Placental epithelial cell (primary cell): ENCODE results near the gene BLOC1S2. TPM values are rescaled to one million over a fixed set of nuclear protein-coding genes. Genes with fewer than 3 reads are reported as not detected.

ENCODE experiments used
- small RNA-seq: library from RNA; depleted of rRNA; stranded (forward); fragments of <200 nt; gene quantifications from one replicate; pipeline ENCODE3, GENCODE V24; 2012
- total RNA-seq: library from RNA; depleted of rRNA; stranded (reverse); fragments of >200 nt; gene quantifications from 2 replicates; pipeline ENCODE4 v1.2.3, GENCODE V29; 2012

The BLOC1S2 gene
- 32.2 and 52.2 TPM in 2 replicates for total RNA-seq

DNA sequence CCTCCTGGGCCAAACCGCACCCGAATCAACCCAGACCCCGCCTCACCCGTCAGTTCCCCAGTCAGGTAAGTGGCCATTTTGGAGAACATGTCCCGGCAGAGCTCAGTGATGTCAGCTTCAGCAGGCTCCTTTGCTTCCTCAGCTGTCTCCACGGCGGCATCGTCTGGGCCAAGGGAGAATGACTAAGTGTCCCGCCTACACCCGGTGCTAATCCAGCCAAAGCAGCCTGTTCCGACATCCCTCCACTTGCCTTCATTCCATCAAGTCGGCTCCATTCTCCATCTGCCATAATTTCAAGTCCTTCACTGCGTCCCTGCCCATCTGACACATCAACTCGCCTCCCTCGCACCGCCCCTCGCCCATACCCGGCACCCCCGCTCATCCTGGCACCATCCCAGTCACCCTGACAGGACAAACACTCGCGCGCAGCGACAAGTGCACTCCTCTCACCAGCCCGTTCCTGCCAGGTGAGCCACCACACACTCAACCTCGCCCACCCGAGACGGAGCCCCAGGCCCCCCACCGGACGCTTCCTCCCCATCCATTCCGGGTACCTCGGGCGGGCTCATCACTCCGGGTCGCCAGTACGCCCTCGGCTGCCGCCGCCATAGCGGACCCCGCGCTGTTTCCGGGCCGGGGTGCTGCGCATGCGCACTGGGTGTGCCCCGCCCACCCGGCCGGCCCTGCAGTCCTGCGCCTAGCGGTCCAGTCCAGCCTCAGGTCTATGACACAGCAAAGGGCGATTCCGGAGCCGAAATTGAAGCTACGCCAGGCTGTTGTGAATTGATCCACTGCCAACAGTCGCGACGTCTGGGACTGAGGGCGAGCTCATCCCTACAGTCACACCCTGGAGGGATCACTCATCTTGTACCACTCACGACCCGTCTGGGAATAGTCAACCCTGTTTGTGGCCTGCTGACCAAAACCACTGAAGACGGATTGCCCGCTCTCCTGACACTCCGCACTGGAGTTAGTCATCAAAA, at the start of gene BLOC1S2:
TSS of gene BLOC1S2 (minus strand) at position 630 of the 983 bp plus-strand sequence. CDS start at position 609, 21 bp downstream.

DNA sequence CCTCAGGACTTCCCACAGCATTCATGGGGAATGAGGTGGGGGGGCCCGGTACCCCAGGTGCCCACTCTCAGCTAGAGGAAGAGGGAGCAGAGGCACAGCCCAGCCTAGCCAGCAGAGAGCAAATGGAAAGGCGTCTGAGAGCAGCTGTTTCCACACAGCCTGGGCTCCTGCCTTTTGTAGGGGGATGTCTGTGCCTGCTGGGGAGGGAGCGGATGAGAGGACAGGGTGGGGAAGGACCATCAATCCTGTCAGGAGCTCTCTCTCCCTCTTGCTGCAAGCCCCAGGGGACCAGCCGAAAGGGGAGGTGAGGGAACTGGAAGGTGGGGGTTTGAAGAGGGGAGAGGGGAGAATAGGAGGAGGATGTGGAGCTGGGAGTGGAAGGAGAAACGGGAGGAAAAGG, 43.6 kb upstream of the BLOC1S2 start, which contains the start of gene PKD2L1:
TSS of gene PKD2L1 (minus strand) at position 150 of the 400 bp plus-strand sequence. CDS start at position 25, 125 bp downstream.

DNA sequence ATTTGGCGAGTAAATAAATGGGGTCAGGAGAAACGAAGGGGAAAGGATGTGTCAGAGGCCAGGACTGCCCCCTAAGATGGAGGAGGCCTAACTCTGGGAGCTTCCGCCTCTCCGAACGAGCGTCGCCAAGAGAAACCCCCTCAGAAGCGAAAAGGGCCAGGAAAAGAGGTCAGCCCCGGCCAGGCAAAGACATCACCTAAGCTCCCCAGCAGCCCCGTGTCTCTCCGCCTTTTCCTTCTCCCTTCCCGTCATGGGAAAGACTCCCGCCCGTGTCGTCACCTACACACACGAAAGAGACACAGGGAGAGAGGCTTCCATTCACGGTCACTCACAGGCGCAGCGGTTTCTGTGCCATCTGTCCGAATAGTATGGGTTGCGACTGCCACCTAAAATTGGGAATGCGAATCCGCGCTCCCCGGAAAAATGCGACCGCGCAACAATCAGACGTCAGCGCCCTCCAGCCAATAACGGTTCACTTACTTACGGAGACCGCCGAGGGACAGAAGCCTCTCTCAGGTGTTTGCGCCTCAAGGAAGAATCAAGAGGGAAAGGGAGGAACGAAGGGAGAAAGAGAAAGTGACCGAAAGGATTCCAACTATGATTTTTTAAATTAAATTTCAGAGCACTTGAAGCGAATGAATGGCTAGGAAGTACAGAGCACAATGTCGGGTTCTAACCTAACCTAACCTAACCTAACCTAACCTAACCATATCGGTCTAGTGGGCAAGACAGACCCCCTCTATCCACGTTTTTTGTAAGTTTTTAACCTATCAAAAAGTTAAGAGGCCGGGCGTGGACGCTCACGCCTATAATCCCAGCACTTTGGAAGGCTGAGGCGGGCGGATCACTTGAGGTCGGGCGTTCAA, 19.0 kb downstream of the BLOC1S2 start, which contains the start of gene CWF19L1:
TSS of gene CWF19L1 (minus strand) at position 400 of the 866 bp plus-strand sequence. CDS start at position 355, 45 bp downstream.

Small RNA genes within 50 kb of the gene (small RNA-seq; reads per million reads assigned to genes)
- not detected for gene RNU6-422P
- 209 reads per million, percentile 99 among the genes with 10 or more reads in this experiment for gene SNORA12

Other genes with a start within 250 kb of the BLOC1S2 start
- gene CPN1, start 204.8 kb downstream of the BLOC1S2 start, total RNA-seq = not detected in 2 replicates
- gene ERLIN1, start 100.7 kb downstream of the BLOC1S2 start, total RNA-seq = 17.7 and 19.6 TPM in 2 replicates
- gene CHUK, start 57.1 kb downstream of the BLOC1S2 start, total RNA-seq = 11.8 and 14.1 TPM in 2 replicates
- 16.1 and 27.1 TPM in 2 replicates for gene CWF19L1, start 19.0 kb downstream of the BLOC1S2 start, total RNA-seq
- not detected in 2 replicates for gene PKD2L1, start 43.5 kb upstream of the BLOC1S2 start, total RNA-seq
- 12.2 and 247 TPM in 2 replicates for gene SCD, start 60.6 kb upstream of the BLOC1S2 start, total RNA-seq
- not detected in 2 replicates for gene WNT8B, start 176.3 kb upstream of the BLOC1S2 start, total RNA-seq
- gene SEC31B, start 233.2 kb upstream of the BLOC1S2 start, total RNA-seq = 2.6 and 3.5 TPM in 2 replicates
- gene NDUFB8, start 243.2 kb upstream of the BLOC1S2 start, total RNA-seq = 80.9 and 139 TPM in 2 replicates
- gene HIF1AN, start 249.3 kb upstream of the BLOC1S2 start, total RNA-seq = 15.7 and 17.6 TPM in 2 replicates